D721Med (cell line): ENCODE measurements around the gene EMP2.

ENCODE experiments used
- DNase-seq: peaks from one replicate; pipeline ENCODE4 v3.0.0; 2011; ENCODE audit warnings: low spot score; ENCODE audit not compliant: insufficient read length
- FAIRE-seq: peaks from 2 replicates; lab custom pipeline; 2011; peaks lifted over from hg19 to GRCh38; lab: Jason Lieb, UNC
- CTCF ChIP-seq: IDR thresholded peaks from 2 replicates; pipeline ENCODE4 v1.5.1; 2012; ENCODE audit warnings: mild to moderate bottlenecking, control low read depth; ENCODE audit not compliant: insufficient read depth; ENCODE audit errors: missing control alignments

EMP2 gene

GRCh38 chr16:10598157-10598556 is 17.8 kb upstream of the EMP2 start:
- DNase-seq (no peak), FAIRE-seq (no peak)
- TF ChIP-seq CTCF: no peak

GRCh38 chr16:10597187-10597601 is 16.8 kb upstream of the EMP2 start:
- FAIRE-seq: no peak
- DNase-seq: no peak
- no peak for TF ChIP-seq CTCF

GRCh38 chr16:10594312-10594950 is 14.0 kb upstream of the EMP2 start:
- TF ChIP-seq CTCF: no peak
- DNase-seq (no peak), FAIRE-seq (no peak)

GRCh38 chr16:10592611-10593010 is 12.2 kb upstream of the EMP2 start:
- DNase-seq: no peak
- no peak for FAIRE-seq
- TF ChIP-seq CTCF: no peak

GRCh38 chr16:10590342-10590741 is 9.9 kb upstream of the EMP2 start:
- TF ChIP-seq CTCF: no peak
- no peak for DNase-seq
- no peak for FAIRE-seq

GRCh38 chr16:10589109-10589508 is 8.7 kb upstream of the EMP2 start:
- FAIRE-seq: no peak
- no peak for TF ChIP-seq CTCF
- DNase-seq: no peak

- no peak for FAIRE-seq
- no peak for DNase-seq
- no peak for TF ChIP-seq CTCF
Measured at GRCh38 chr16:10587622-10588021, 7.2 kb upstream of the EMP2 start.
